HG03378 (cell line): ENCODE measurements around the gene DTD1.

Experiments used
- ATAC-seq: cut with Tn5 transposase; IDR thresholded peaks from one replicate; pipeline ENCODE4 v1.9.1; 2021; ENCODE audit warnings: mild to moderate bottlenecking, moderate library complexity; ENCODE audit not compliant: unreplicated experiment

The DTD1 gene

GRCh38 chr20:18657575-18657974 lies 69.7 kb downstream of the DTD1 start:
- ATAC-seq, result no peak

- no peak for ATAC-seq
Measured at GRCh38 chr20:18662279-18663040, 74.6 kb downstream of the DTD1 start.

- ATAC-seq, result no peak
Measured at GRCh38 chr20:18663932-18664331, 76.1 kb downstream of the DTD1 start.

DNA sequence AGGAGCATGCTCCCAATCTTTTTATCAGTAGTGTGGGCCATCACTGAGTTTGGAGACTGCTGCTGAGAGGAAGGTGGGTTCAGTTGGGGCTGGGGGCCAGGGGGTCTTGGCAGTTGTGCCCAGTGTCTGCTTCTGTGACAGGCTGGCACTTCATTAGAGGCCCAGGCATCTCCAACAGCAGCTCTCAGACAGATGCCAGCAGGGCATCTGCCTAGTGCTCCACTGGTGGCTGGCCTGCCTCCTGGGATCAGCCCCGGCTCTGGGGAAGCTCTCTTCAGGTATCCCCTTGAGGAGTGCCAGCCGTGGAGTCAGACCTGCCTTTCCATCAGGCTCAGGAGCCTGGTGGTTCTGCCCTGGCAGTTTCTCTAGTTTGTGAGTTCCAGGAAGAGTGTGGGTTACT lies 77.3 kb downstream of the DTD1 start:
- no peak for ATAC-seq

DNA sequence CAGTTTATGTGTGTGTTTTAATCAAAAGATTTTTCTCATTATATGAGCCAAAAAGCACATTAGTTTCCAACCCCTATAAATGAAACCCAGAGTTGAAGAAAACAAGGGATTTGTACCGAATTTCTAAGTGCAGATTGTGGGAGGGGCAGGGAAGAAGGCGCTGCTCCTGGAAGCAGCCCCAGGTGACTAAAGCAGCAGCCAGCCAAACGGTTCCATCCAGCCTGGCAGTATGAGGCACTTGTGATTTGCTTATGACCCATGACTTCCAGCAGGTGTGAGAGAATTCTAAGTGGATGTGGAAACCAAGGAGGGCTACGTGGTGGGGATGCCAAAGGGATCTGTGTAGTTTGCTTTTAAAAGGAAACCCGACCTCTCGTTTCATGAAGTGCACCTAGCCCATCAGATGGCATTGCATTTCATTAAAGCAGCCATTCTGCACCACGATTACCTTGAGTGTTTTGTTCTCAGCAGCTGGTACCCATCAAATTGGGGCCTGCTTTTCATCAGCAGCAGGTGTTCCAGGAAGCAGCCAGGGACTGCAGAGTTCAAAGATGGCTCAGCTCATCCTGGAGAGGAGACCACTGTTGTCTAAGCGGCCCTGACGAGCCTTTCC lies 79.1 kb downstream of the DTD1 start:
- no peak for ATAC-seq

DNA sequence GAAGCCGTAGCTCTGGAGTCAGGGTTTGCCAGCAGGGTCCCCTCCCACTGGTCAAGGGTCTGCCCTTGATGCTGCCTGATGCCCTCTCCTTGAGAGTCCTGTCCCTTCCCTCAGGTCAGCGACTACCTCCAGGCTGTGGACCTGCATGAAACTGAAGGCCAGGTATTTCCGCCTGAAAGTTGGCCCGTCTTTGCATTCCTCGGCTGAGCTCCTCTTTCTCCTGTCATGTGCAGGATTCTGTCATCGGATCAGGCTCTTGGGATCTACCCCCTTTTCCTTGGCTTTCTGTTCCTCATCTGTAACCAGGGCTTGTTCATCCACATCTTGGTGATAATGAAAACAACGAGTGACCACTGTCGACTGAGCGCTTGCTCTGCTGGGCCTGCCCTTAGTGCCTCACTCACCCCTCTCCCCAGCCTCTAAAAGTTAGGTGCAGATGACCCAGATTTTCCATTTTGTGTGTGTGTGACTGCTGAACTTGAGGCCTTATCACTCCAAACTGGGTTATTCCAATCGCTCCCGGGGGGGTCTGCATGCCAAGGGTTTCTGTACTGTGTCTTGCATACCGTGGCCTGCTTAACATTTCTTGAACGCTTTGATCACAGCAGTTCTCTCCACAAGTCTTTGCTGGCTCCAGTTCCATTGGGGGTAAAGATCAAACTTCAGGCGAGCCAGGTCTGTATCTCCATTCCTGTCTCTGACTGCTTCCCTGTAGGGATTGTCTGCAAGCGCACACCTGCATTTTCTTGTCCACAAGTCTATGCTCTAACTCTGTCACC lies 81.6 kb downstream of the DTD1 start:
- no peak for ATAC-seq

DNA sequence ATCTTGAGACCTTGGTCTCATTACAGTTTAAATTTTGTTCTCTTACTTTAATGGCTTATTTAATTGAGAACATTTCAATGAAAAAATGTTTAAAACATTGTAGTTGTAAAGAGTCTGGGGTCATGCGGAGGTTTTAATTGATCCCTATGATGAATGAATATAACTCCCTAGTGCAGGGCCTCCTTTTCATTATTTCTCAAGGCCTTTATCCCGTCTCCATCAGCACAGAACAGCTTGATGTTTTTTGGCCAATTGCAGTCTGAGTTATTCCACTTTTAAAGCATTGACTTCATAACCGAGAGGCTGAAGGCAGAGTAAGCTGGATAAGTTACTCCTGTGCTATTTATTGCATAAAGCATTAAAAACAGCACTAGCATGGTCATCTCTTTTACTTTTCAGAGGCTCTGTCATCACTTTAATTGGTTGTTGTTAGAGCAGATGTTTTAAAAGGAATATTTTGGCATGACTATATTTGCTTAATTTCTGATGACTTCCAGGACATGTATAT lies 83.4 kb downstream of the DTD1 start:
- ATAC-seq, result no peak

- no peak for ATAC-seq
Measured at GRCh38 chr20:18672834-18673233, 85.0 kb downstream of the DTD1 start.

DNA sequence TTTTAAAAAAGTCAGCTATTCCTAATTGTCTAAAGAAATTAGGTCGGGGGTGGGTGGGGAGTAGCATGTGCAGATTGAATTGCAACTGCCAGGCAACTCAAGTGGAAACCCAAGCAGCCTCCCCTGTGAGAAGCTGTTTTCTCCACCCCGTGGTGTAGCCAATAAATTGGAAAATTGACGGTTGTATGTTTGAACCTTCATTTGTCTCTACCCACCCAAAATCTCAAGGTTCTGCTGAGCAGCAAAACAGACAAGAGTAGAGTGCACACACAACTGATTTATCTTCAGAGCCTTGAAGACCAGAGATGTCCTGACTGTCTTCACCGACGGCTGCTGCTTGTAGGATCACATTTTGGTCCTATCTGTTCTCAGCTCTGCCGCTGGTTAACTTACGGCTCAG lies 88.5 kb downstream of the DTD1 start:
- ATAC-seq, result no peak

DNA sequence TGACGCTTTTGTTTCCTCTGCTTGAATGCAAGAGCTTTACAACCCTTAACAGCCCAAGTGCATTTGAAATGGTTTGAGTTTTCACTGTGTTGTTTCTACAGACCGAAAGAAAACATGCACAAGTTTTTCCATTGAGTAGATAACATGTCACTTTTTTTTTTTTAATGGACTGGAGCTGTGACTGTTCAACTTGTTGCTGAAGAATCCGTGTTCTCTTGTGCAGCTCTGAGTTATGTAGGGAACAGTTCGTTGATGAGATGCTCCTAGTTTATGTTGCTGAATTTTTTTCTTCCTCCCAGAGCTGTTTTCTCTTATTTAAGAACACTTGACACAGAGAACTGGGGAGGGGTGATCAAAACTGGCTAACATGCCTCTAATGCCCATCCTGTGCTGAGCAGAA lies 89.3 kb downstream of the DTD1 start:
- ATAC-seq, result no peak

- no peak for ATAC-seq
Measured at GRCh38 chr20:18678549-18679419, 90.9 kb downstream of the DTD1 start.

DNA sequence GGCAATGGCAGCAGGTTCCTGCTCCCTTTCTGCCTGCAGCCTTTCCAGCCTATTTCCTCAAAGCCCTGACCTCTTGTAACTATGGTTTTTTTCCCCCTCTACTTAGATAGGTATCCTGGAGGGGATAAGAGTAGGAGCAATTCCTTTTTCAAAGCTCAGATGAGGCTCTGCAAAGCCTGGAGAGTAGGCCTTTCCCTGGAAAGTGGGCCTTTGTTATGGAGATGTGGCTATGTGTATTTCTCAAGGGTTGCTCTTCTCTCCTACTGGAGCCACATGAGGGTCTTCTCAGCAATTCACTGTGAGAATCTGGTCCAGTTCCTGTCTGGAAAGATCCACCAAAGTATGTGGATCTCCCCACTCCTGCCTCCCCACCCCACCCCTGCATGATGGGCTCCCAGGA lies 96.0 kb downstream of the DTD1 start:
- no peak for ATAC-seq

GRCh38 chr20:18684775-18685174 lies 96.9 kb downstream of the DTD1 start:
- no peak for ATAC-seq

- no peak for ATAC-seq
Measured at GRCh38 chr20:18685406-18685805, 97.6 kb downstream of the DTD1 start.

DNA sequence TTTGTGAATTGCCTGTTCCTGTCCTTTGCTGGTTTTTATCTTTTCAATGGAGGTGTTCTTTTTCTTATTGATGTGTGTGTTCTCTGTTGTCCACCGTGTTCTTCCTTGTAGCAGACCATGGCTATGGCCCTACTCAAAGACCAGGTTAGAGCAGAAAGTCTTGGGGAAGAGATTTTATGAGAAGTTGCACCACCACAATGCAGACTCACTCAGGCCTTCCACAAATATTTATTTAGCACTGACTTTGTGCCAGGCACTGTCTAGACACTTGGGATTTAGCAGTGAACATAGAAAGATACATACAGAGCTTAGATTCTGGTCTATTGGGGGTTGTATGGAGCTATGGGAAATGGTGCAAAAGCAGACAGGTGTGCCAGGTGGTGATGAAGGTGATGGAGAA lies 98.8 kb downstream of the DTD1 start:
- ATAC-seq, result no peak

GRCh38 chr20:18688676-18689075 lies 100.8 kb downstream of the DTD1 start:
- ATAC-seq, result no peak

- ATAC-seq, result no peak
Measured at GRCh38 chr20:18689557-18689956, 101.7 kb downstream of the DTD1 start.

- ATAC-seq, result no peak
Measured at GRCh38 chr20:18692447-18692846, 104.6 kb downstream of the DTD1 start.

- ATAC-seq, result no peak
Measured at GRCh38 chr20:18694071-18694470, 106.2 kb downstream of the DTD1 start.

DNA sequence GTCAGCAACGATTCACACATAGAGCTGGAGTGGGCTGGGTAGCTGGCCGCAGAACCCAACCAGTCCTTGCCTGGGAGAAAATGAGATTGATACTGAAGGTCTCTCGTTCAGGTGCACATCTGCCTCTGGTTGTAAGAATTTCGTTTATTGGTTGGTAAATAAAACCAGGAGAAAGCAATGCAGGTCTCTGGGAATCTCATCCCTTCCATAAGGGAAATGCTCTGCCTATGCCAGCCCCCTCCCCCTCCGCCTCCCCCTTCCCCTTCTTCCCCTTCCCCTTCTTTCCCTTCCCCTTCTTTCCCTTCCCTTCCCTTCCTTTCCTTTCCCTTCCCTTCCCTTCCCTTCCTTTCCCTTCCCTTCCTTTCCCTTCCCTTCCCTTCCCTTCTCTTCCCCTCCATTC lies 107.3 kb downstream of the DTD1 start:
- no peak for ATAC-seq
